Transverse colon (tissue), 4 donors: Measurements from ENCODE around the gene EEPD1.

Source experiments
- POLR2A ChIP-seq: fragments of 450-650 bp; IDR thresholded peaks from one replicate; pipeline ENCODE4 v1.6.1; 2016; ENCODE audit warnings: antibody characterized with exemption, mild to moderate bottlenecking, moderate library complexity
- POLR2AphosphoS5 ChIP-seq, 3 donors: sonication (generic); formaldehyde crosslinking; IDR thresholded peaks; one replicate each; pipeline ENCODE4 v1.6.1; 2016; ENCODE audit warnings: antibody characterized with exemption in 3 of 3
- TF ChIP-seq, protein P1 (sequence below), 5 experiments: fragments of 200-600 bp in 3 of 5; fragments of 450-650 bp in 2 of 5; sonication (generic) in 3 of 5; IDR thresholded peaks; 1 replicate in 2 of 5; 2 replicates in 3 of 5; pipeline ENCODE4 v1.5.1; 2016 to 2017; ENCODE audit warnings: antibody characterized with exemption in 5 of 5, inconsistent platforms in 3 of 5, mild to moderate bottlenecking in 2 of 5, moderate library complexity in 1 of 5

DNA sequence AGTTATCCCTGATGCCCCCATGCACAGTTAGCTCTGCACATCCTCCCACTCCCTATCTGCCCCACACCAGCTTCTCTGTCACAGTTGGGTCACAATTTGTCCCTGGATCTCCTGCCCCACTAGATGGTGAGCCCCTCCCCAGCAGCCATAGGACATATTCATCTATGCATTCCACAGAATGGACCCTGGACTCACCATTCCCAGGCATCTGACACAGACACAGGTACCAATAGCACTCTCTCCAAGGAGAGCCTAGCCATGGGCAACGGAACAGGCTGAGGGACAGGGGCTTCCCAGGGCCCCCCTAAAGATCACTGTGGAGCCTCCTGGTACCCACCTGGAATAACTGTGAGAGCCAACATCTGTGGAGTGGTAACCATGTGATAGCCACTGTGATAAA is 34.7 kb upstream of the EEPD1 start:
- TF ChIP-seq, protein P1, sequence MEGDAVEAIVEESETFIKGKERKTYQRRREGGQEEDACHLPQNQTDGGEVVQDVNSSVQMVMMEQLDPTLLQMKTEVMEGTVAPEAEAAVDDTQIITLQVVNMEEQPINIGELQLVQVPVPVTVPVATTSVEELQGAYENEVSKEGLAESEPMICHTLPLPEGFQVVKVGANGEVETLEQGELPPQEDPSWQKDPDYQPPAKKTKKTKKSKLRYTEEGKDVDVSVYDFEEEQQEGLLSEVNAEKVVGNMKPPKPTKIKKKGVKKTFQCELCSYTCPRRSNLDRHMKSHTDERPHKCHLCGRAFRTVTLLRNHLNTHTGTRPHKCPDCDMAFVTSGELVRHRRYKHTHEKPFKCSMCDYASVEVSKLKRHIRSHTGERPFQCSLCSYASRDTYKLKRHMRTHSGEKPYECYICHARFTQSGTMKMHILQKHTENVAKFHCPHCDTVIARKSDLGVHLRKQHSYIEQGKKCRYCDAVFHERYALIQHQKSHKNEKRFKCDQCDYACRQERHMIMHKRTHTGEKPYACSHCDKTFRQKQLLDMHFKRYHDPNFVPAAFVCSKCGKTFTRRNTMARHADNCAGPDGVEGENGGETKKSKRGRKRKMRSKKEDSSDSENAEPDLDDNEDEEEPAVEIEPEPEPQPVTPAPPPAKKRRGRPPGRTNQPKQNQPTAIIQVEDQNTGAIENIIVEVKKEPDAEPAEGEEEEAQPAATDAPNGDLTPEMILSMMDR (IDR thresholded peaks at IDR 0.05), result no peak
- TF ChIP-seq POLR2A, result no peak
- no peak for TF ChIP-seq POLR2AphosphoS5 (IDR thresholded peaks at IDR 0.05)
